ENCODE results near the gene PIM1. TPM values are rescaled to one million over a fixed set of nuclear protein-coding genes. Genes with fewer than 3 reads are reported as not detected.
"Not testable (repeated sequence)": the region's sequence is repeated elsewhere in the genome, so short reads cannot be mapped to it uniquely, and the experiment has no call there.

The PIM1 gene
- total RNA-seq, 1 donor from 2014 or later, result 2.6 TPM

GRCh38 chr6:37194886-37195285 lies 24.9 kb downstream of the PIM1 start:
- DNase-seq, result not testable (repeated sequence)

GRCh38 chr6:37196451-37196850 lies 26.5 kb downstream of the PIM1 start:
- DNase-seq, result not testable (repeated sequence)

- no peak for DNase-seq
Measured at GRCh38 chr6:37200085-37200484, 30.1 kb downstream of the PIM1 start.

- DNase-seq, result no peak
Measured at GRCh38 chr6:37201726-37202125, 31.8 kb downstream of the PIM1 start.

- DNase-seq, result no peak
Measured at GRCh38 chr6:37202788-37203491, 33.0 kb downstream of the PIM1 start.

- DNase-seq, result no peak
Measured at GRCh38 chr6:37204014-37204751, 34.2 kb downstream of the PIM1 start.

GRCh38 chr6:37205175-37205996 lies 35.4 kb downstream of the PIM1 start:
- no peak for DNase-seq

- no peak for DNase-seq
Measured at GRCh38 chr6:37205997-37206340, 36.0 kb downstream of the PIM1 start.

- DNase-seq, result no peak
Measured at GRCh38 chr6:37206622-37207021, 36.7 kb downstream of the PIM1 start.

GRCh38 chr6:37207903-37208456 lies 38.0 kb downstream of the PIM1 start:
- DNase-seq, result peak; percentile 86

- no peak for DNase-seq
Measured at GRCh38 chr6:37208793-37209192, 38.8 kb downstream of the PIM1 start.

GRCh38 chr6:37209461-37210205 lies 39.7 kb downstream of the PIM1 start:
- DNase-seq, result no peak

GRCh38 chr6:37210313-37210968 lies 40.5 kb downstream of the PIM1 start:
- peak; percentile 90 for DNase-seq

GRCh38 chr6:37212268-37212667 lies 42.3 kb downstream of the PIM1 start:
- DNase-seq, result no peak

GRCh38 chr6:37218061-37218460 lies 48.1 kb downstream of the PIM1 start:
- DNase-seq, result no peak

- peak; percentile 60 for DNase-seq
Measured at GRCh38 chr6:37218511-37218910, 48.6 kb downstream of the PIM1 start.

GRCh38 chr6:37221585-37222124 lies 51.7 kb downstream of the PIM1 start:
- no peak for DNase-seq

GRCh38 chr6:37222125-37222967 lies 52.4 kb downstream of the PIM1 start:
- peak; percentile 84 for DNase-seq

- no peak for DNase-seq
Measured at GRCh38 chr6:37222992-37223391, 53.0 kb downstream of the PIM1 start.

All from dermis blood vessel endothelial cell (primary cell).